Skeletal muscle cell (primary cell): ENCODE results near the gene ZSWIM7.
"Not testable (repeated sequence)": the region's sequence is repeated elsewhere in the genome, so short reads cannot be mapped to it uniquely, and the experiment has no call there.

Experiments used
- DNase-seq: peaks from one replicate; pipeline ENCODE4 v3.0.0-alpha.2; 2010; ENCODE audit warnings: low read depth
- H3K4me3 ChIP-seq: 2 replicates; pipeline ENCODE4 v1.5.1; 2011; ENCODE audit warnings: low read depth, mild to moderate bottlenecking, control low read depth, low read length, moderate library complexity

Gene ZSWIM7

DNA sequence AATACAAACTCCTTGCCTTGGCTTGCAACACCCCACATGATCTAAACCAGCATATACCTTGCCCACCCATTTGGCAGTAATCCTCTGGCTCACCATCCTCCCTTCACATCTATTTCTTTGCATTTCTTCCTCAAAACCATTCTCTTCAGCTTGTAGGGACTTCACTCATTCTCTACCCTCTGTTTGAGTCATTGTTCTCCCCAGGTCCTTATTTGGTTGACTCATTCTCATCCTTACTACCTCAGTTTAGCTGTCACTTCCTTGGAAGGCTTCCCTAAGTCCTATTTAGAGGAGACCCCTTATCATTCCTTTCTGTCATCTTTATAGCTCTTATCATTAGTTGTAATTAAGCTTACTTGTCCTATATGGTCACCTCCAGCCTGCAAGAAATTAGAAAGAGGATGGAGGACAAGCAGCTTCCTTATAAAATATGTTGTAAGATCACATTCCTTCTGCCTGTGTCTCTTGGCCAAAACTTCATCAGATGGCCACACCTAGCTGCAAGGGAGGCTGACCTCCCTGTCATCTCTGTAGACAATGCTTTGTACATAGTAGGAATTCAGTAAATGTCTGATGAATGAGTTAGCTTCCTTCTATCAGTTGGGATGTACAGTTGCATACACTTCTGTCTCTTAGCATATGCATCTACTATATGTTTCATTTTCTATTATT lies 1.9 kb upstream of the ZSWIM7 start:
- H3K4me3 ChIP-seq = no peak overlapping the region
- no peak for DNase-seq

DNA sequence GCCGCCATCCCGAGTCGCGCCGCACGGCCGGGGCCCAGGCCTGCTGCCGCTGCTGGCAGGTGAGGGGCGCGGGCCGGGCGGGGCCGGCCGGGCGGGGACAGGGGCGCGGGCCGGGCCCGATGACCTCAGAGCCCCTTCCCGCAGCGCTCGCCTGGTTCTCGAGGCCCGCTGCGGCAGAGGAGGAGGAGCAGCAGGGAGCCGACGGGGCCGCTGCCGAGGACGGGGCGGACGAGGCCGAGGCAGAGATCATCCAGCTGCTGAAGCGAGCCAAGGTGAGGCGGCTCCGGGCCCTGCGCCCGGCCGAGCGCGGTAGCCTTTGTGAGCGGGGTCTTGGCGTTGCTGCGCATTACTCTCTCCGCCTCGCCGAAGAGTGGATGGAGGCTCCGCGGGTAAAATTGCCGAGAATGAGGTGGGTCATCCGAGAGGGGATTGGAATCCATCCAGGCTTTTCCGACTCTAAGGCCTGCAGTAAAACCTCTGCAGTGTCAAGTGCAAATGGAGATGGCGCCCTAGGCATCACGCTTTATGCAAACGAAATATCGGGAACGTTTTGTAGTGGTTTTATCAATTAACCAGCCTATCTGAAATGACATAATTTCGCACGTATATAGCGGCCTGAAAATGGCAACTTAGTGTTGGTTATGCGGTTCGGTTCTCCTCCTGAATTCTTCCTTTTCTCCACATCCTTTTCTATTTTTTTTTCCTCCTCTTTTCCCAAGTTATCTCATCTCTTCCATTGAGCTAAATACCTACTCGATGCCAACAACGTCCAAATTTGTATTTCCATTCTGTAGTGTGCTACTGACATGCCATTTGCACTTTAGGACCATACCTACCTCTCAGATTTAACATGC lies 697 bp upstream of the ZSWIM7 start:
- no peak for DNase-seq
- peak overlapping the region; percentile 82 for H3K4me3 ChIP-seq

DNA sequence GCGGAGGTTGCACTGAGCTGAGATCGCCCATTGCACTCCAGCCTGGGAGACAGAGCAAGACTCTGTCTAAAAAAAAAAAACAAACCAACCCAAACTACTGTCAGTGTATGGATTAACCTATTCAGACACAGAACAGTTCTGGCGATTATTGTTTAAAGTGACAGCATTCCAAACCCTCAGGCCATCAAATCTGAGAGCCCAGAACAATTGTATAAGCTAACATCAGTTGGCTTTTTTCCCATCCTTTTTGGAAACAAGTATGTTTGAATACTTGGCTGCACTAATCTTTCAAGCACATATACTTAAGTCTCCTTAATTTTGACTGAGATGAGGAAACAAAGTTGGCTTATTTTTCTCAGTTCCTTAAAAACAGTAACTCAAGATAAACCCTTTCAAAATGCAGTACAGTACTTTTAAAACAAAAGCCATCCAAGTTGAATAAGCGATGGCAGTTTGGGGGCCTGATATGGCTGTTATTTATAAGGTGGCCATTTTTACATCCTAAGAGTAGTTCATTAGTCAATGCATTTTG lies 1.4 kb downstream of the ZSWIM7 start:
- no peak for DNase-seq
- H3K4me3 ChIP-seq = no peak overlapping the region

DNA sequence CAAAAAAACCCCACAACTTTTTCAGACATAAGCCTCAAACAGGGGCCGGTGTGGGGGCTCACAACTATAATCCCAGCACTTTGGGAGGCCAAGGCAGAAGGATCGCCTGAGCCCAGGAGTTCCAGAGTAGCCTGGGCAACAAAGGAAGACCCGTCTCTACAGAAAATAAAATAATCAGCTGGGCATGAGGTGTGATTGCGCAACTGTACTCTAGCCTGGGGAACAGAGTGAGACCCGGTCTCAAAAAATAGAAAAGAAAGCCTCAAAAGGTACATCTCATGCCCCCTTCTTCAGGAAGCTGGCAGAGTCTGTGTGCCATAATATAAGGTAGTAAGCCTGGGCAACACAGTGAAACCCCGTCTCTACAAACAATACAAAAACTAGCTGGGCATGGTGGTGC lies 3.2 kb downstream of the ZSWIM7 start:
- no peak for DNase-seq

GRCh38 chr17:15981646-15982580 lies 17.6 kb downstream of the ZSWIM7 start:
- peak; percentile 46 for DNase-seq
- no peak overlapping the region for H3K4me3 ChIP-seq

More for the DNA sequence above, 3.2 kb downstream of the ZSWIM7 start:
- H3K4me3 ChIP-seq = no peak overlapping the region

GRCh38 chr17:15981208-15981607 lies 18.3 kb downstream of the ZSWIM7 start:
- DNase-seq = no peak
- H3K4me3 ChIP-seq = no peak overlapping the region

- H3K4me3 ChIP-seq, DNase-seq: not testable (repeated sequence)
Observed at GRCh38 chr17:15979013-15979412, 20.5 kb downstream of the ZSWIM7 start.

DNA sequence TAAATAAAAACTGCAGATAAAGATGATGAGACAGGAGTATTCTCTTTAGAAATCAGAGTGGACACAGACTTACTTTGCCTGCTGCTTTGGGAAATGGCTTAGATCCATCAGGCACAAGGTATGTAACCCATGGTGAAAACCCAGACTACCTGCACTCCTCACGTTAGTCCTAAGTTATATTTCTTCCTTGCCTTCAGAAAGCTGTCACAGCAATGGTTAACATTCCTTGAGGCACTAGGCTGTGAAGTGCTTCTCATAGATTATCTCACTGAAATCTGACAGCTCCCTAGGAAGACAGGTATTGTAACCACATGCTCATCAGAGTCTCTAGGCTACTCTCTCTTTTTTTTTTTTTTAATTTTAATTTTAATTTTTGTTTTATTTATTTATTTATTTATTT lies 20.9 kb downstream of the ZSWIM7 start:
- H3K4me3 ChIP-seq = no peak overlapping the region
- DNase-seq = no peak

GRCh38 chr17:15977894-15978293 lies 21.6 kb downstream of the ZSWIM7 start:
- DNase-seq = no peak
- no peak overlapping the region for H3K4me3 ChIP-seq

- DNase-seq = no peak
- H3K4me3 ChIP-seq = no peak overlapping the region
Observed at GRCh38 chr17:15973834-15974233, 25.7 kb downstream of the ZSWIM7 start.

- no peak overlapping the region for H3K4me3 ChIP-seq
- DNase-seq = no peak
Observed at GRCh38 chr17:15973016-15973415, 26.5 kb downstream of the ZSWIM7 start.

GRCh38 chr17:15972497-15972951 lies 27.0 kb downstream of the ZSWIM7 start:
- no peak for DNase-seq
- no peak overlapping the region for H3K4me3 ChIP-seq

- DNase-seq = no peak
- H3K4me3 ChIP-seq = no peak overlapping the region
Observed at GRCh38 chr17:15971882-15972281, 27.6 kb downstream of the ZSWIM7 start.

DNA sequence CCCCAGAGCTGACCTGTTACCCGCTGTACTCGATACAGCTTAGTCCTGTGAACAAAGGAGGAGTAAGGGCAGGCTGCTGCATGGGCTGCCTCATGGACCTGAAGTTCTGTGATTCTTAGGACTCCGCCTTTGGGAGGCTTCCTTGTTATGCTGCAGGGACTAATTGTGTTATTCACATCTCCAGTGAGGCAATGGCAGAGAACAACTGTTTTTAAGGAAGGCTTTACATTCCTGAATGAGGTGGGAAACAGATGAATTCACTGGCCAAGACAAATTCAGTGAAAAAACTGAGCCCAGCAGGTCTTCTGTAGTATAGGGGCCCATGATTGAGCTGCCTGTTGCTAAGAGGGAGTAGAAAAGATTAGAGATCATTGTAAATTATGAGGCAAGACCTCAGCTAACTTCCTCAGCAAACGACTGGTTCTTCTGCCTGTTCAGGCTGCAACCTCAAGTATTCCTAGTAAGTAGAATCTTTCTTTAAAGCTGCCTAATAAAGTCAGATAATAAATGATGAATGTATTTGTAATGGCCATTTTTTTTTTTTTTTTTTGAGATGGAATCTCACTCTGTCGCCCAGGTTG lies 28.3 kb downstream of the ZSWIM7 start:
- H3K4me3 ChIP-seq = no peak overlapping the region
- DNase-seq = no peak

DNA sequence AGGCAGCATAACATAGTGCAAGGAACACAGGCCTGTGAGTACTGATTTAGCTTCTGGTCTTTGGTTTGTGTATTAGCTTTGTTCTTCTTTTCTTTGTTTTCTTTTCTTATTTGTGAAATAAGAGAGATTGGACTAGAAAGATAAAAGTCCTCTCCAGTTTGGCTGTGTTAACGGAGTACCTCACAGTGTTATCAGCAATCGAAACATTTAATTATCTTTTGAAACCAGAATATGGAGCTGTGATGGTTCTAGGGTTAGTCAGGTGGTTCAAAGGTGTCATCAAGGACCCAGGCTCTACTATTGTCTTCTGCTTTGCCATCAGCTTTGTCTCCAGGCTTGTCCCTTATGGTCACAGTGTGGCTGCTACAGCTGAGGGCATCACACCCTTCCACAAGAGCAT lies 29.0 kb downstream of the ZSWIM7 start:
- H3K4me3 ChIP-seq = no peak overlapping the region

DNA sequence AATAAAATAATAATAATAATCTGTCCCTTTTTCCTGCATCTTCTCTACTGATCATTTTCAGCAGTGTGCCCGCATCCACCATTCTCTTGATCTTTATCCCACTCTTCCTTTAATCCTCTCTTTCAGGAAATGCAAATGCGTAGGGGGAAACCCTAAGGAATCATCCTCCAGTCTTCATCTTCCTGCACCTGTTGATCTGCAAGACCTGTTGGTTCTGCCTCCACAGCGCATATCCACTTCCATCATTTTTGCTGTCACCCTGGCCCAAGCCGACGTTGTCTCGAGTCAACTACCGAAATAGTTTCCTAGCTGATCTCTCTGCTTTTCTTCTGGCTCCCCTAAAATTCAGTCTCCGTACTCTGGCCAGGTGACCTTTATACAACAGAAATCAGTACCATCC lies 30.0 kb downstream of the ZSWIM7 start:
- DNase-seq = no peak
- H3K4me3 ChIP-seq = no peak overlapping the region

More for the DNA sequence above, 29.0 kb downstream of the ZSWIM7 start:
- DNase-seq = no peak

DNA sequence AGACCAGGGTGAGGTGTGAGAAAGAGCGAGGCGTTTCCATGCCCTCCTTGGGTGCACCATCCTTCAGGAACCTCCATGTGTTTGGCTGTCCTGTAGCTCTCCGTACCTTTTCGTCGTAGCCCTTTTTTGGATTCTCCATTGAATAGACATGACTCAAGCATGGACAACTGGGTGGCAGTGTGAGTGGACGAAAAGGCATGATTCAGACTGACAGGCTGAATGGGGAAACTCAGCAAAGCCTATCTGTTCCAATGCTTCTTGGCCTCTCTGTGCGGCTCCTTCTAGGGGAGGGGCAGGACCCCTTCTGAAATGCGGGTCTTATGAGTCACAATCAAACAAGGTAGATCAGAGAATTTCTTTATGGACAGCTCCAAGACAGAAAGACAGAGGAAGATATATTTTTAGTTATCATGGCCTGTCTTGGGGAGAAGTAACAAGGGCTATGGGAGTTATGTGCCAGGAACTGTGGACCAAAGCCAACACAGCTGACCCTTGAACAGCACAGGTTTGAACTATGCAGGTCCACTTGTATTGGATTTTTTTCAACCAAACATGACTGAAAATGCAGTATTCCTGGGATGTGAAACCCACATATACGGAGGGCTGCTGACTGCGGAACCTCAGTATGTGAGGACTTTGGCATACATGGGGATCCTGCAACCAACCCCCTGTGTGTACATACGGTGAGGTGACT lies 31.7 kb downstream of the ZSWIM7 start:
- DNase-seq = no peak
- H3K4me3 ChIP-seq = no peak overlapping the region

- DNase-seq = no peak
- no peak overlapping the region for H3K4me3 ChIP-seq
Observed at GRCh38 chr17:15966879-15967248, 32.6 kb downstream of the ZSWIM7 start.
